HepG2 (cell line): ENCODE measurements around the gene PSMC4. TPM values are rescaled to one million over a fixed set of nuclear protein-coding genes. Genes with fewer than 3 reads are reported as not detected.

Experiments used
- ADNP ChIP-seq: sonication (generic); formaldehyde crosslinking; IDR thresholded peaks from 2 replicates; pipeline ENCODE4 v1.4.0; 2020; ENCODE audit warnings: missing genetic modification reagents
- DMAP1 ChIP-seq: IDR thresholded peaks from 2 replicates; pipeline ENCODE4 v1.6.1; 2016
- EHMT2 ChIP-seq: fragments of 200-600 bp; sonication (generic); IDR thresholded peaks from 2 replicates; pipeline ENCODE4 v1.7.0; 2017; ENCODE audit warnings: antibody characterized with exemption, low read depth, low read length, borderline replicate concordance
- ELF3 ChIP-seq: IDR thresholded peaks from 2 replicates; pipeline ENCODE4 v1.6.1; 2016; ENCODE audit warnings: missing genetic modification reagents, missing compliant biosample characterization
- HMGXB3 ChIP-seq: sonication (generic); formaldehyde crosslinking; IDR thresholded peaks from 2 replicates; pipeline ENCODE4 v1.4.0; 2020; ENCODE audit warnings: missing genetic modification reagents, borderline replicate concordance
- HNRNPLL ChIP-seq: fragments of 200-400 bp; formaldehyde crosslinking; IDR thresholded peaks from 2 replicates; pipeline ENCODE4 v1.6.1; 2017; ENCODE audit warnings: mild to moderate bottlenecking, low read depth, low read length; ENCODE audit not compliant: poor library complexity, severe bottlenecking
- KLF15 ChIP-seq: sonication (generic); formaldehyde crosslinking; IDR thresholded peaks from 2 replicates; pipeline ENCODE4 v1.8.1; 2023; ENCODE audit warnings: borderline replicate concordance, mild to moderate bottlenecking, inconsistent platforms, missing genetic modification reagents, mixed read lengths
- MNT ChIP-seq: fragments of 450-650 bp; IDR thresholded peaks from 2 replicates; pipeline ENCODE4 v1.6.1; 2016
- NBN ChIP-seq: fragments of 450-650 bp; conservative IDR thresholded peaks from 2 replicates; pipeline ENCODE4 v1.6.1; 2017
- PHB2 ChIP-seq: fragments of 450-650 bp; IDR thresholded peaks from 2 replicates; pipeline ENCODE4 v1.6.1; 2018; ENCODE audit not compliant: partially characterized antibody
- PRPF4 ChIP-seq: fragments of 200-400 bp; formaldehyde crosslinking; IDR thresholded peaks from 2 replicates; pipeline ENCODE4 v1.6.1; 2016; ENCODE audit warnings: low read length, low read depth; ENCODE audit not compliant: poor library complexity, severe bottlenecking
- SMAD1 ChIP-seq: sonication (generic); formaldehyde crosslinking; IDR thresholded peaks from 2 replicates; pipeline ENCODE4 v1.4.0; 2020; ENCODE audit warnings: missing genetic modification reagents, low read depth, mild to moderate bottlenecking, borderline replicate concordance
- SMARCE1 ChIP-seq: fragments of 450-650 bp; IDR thresholded peaks from 2 replicates; pipeline ENCODE4 v1.6.1; 2017; ENCODE audit warnings: borderline replicate concordance
- TOE1 ChIP-seq: sonication (generic); formaldehyde crosslinking; IDR thresholded peaks from 2 replicates; pipeline ENCODE4 v1.4.0; 2020; ENCODE audit warnings: mild to moderate bottlenecking, missing genetic modification reagents
- TSC22D2 ChIP-seq: sonication (generic); formaldehyde crosslinking; IDR thresholded peaks from 2 replicates; pipeline ENCODE4 v1.5.1; 2020; ENCODE audit warnings: missing genetic modification reagents, mild to moderate bottlenecking, borderline replicate concordance
- ZKSCAN1 ChIP-seq: fragments of 150-350 bp; IDR thresholded peaks from 2 replicates; pipeline ENCODE4 v1.6.1; 2014; ENCODE audit warnings: low read length
- ZNF121 ChIP-seq: sonication (generic); formaldehyde crosslinking; IDR thresholded peaks from 2 replicates; pipeline ENCODE4 v1.5.0; 2020; ENCODE audit warnings: mild to moderate bottlenecking, missing genetic modification reagents
- ZNF639 ChIP-seq: conservative IDR thresholded peaks from 2 replicates; pipeline ENCODE4 v1.6.1; 2018; ENCODE audit warnings: missing genetic modification reagents
- ZNF768 ChIP-seq: sonication (generic); formaldehyde crosslinking; IDR thresholded peaks from 2 replicates; pipeline ENCODE4 v1.4.0; 2020; ENCODE audit warnings: missing genetic modification reagents
- polyA plus RNA-seq, 8 experiments: library from polyadenylated mRNA; depleted of rRNA in 3 of 8; stranded (reverse) in 7 of 8; unstranded in 1 of 8; fragments of >200 nt; fragmentation: Illumina TruSeq in 4 of 8; extraction: Trizol in 4 of 8; gene quantifications; 2 replicates each; pipeline versions ENCODE4 v1.2.1 to v1.2.3, GENCODE V29; 2011 to 2016; ENCODE audit warnings: low read depth in 4 of 8, missing spikeins in 1 of 8, mixed read lengths in 1 of 8; ENCODE audit not compliant: insufficient read depth in 1 of 8
- total RNA-seq, 5 experiments: library from RNA; depleted of rRNA; stranded (reverse); fragments of >200 nt; fragmentation: Illumina TruSeq; extraction: Trizol; gene quantifications; 2 replicates each; pipeline ENCODE4 v1.2.3, GENCODE V29; 2016; ENCODE audit warnings: low read depth in 1 of 5
- TF ChIP-seq, protein P1 (sequence below): sonication (generic); formaldehyde crosslinking; IDR thresholded peaks from 2 replicates; pipeline ENCODE4 v1.5.0; 2020; ENCODE audit warnings: mild to moderate bottlenecking, low read depth, missing genetic modification reagents, borderline replicate concordance
- TF ChIP-seq, protein P2 (sequence below): IDR thresholded peaks from 2 replicates; pipeline ENCODE4 v1.6.1; 2016; ENCODE audit warnings: low read depth

Gene PSMC4
- total and polyA plus RNA-seq, 2 of the 13 experiments (the other 11 are each of a cell fraction or from before 2014, with no cell fraction given) = 49.9 to 160 TPM

- TF ChIP-seq ZNF639 (CRISPR knock-in tag) (no peak), ZNF768 (CRISPR knock-in tag) (peak; percentile 21; the same call in 1 of the 2 replicates), ZNF121 (no peak), EHMT2 (no peak; the same call in 1 of the 2 replicates), PHB2 (no peak), ADNP (no peak), PRPF4 (no peak), ZKSCAN1 (no peak), TSC22D2 (CRISPR knock-in tag) (peak; percentile 35; the same call in 1 of the 2 replicates), MNT (no peak), HMGXB3 (0 out of 2 replicates have a peak, but pooled peaks have one; percentile 51), KLF15 (CRISPR knock-in tag) (no peak), SMAD1 (CRISPR knock-in tag) (peak; percentile 86; the same call in 1 of the 2 replicates), NBN (no peak), DMAP1 (CRISPR knock-in tag) (peak; percentile 84), HNRNPLL (peak; percentile 82), ELF3 (CRISPR knock-in tag) (peak; percentile 48; the same call in 1 of the 2 replicates), TOE1 (no peak), SMARCE1 (no peak)
- TF ChIP-seq, protein P1, sequence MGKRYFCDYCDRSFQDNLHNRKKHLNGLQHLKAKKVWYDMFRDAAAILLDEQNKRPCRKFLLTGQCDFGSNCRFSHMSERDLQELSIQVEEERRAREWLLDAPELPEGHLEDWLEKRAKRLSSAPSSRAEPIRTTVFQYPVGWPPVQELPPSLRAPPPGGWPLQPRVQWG (CRISPR knock-in tag) = no peak
- TF ChIP-seq, protein P2, sequence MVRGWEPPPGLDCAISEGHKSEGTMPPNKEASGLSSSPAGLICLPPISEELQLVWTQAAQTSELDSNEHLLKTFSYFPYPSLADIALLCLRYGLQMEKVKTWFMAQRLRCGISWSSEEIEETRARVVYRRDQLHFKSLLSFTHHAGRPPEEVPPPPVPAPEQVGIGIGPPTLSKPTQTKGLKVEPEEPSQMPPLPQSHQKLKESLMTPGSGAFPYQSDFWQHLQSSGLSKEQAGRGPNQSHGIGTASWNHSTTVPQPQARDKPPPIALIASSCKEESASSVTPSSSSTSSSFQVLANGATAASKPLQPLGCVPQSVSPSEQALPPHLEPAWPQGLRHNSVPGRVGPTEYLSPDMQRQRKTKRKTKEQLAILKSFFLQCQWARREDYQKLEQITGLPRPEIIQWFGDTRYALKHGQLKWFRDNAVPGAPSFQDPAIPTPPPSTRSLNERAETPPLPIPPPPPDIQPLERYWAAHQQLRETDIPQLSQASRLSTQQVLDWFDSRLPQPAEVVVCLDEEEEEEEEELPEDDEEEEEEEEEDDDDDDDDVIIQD (CRISPR knock-in tag) = no peak; the same call in 1 of the 2 replicates
Observed at GRCh38 chr19:39996811-39997637, 26.1 kb downstream of the PSMC4 start, which contains the start of gene ZNF546 (continued).
